GM21528 (cell line): Measurements from ENCODE around the gene KLHL10.
"Not testable (repeated sequence)": the region's sequence is repeated elsewhere in the genome, so short reads cannot be mapped to it uniquely, and the experiment has no call there.

Source experiments
- ATAC-seq: cut with Tn5 transposase; IDR thresholded peaks from one replicate; pipeline ENCODE4 v1.9.1; 2021; ENCODE audit warnings: mild to moderate bottlenecking, moderate library complexity; ENCODE audit not compliant: unreplicated experiment, low FRiP score

Gene KLHL10

DNA sequence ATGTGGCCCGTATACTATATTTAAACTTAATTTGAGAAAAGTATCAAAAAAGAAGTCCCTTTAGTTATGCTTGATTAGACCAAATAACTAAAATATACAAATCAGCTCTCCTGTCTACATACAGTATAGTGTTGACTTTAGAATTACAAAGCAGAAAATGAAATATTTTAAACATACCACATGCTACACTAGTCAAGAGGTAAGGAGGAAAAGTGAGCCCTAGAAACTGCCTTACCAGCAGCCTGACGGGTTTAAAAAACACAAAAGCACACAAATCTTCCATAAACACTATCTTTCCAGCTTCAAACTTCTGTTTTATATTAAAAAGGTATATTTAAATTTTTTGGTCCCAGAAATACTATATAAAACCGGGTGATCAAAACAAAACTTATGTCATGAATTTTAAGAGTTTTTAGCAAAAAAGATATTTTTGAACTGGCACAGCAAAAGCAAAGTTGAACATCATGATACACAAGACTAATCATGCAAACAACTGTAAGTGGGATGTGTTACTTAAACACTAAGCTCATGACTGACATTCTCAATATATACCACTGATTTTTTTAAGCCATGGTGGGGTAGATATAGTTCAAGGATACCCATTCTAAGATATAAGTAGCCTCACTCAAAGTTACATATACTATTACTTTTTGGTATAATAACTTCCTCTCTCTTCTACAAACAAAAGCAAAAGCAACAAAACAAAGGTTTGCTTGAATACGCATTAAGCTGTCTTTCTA lies 11.8 kb downstream of the KLHL10 start:
- no peak for ATAC-seq

DNA sequence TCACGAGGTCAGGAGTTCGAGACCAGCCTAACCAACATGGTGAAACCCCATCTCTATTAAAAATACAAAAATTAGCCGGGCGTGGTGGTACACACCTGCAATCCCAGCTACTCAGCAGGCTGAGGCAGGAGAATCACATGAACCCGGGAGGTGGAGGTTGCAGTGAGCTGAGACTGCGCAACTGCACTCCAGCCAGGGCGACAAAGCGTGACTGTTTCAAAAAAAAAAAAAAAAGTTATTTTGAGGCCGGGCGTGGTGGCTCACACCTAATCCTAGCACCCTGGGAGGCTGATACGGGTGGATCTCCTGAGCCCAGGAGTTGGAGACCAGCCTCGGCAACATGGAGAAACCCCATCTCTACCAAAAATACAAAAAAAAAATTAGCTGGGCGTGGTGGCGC lies 13.8 kb downstream of the KLHL10 start:
- not testable (repeated sequence) for ATAC-seq

DNA sequence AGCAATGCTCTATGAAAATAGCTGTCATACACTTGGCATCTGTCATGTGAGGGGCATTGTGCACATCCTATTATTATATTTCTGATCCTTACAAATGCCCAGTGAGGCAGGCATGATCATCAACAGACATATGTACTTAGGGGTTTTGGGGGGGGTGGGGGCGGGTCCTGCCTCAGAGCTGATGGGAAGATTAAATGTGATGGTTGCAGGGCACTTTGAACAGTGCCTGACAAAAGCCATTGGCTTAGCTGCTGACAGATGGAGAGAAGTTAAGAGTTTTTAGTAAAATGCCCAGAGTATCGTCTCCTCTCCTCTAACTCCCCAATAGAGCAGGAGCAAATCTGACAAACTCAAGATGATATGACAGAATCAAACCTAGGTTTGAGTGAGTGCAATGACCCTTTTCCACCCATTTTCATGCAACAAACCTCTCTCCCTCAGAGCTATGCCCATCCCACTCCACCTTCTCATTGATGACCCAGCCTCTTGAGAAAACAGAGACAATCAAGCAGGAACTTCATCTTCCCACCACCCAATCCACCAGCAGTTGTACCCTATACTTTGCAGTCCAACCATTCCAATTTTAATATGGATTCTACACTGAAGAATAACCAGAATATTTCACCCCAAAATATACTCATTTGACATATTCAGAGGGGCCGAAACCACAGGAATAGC lies 22.8 kb downstream of the KLHL10 start:
- no peak for ATAC-seq

DNA sequence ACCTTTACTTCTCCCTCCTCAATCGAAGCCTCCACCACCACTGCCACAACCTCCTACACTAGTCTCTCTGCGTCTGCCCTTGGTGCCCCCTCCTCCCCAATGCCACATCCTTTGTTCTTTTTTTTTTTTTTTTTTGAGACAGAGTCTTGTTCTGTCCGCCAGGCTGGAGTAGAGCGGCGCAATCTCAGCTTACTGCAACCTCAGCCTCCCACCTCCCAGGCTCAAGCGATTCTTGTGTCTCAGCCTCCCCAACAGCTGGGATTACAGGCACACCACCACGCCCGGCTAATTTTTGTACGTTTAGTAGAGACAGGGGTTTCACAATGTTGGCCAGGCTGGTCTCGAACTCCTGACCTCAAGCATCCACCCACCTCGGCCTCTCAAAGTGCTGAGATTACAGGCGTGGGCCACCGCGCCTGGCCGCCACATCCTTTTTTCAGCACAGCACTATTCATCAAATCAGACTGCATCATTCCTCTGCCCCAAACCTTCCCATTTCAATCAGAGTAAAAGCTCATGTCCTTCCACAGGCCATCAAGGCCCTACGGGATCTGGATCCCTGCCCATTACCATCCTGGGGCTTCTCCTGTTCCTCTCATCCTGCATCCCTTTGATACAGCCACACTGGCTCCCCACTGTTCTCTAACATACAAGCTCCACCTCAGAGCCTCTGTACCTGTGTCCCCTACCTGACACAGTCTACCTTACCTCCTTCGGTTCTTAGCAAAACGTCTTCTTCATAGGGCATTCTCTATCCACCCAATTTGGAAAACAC lies 25.6 kb downstream of the KLHL10 start:
- no peak for ATAC-seq

DNA sequence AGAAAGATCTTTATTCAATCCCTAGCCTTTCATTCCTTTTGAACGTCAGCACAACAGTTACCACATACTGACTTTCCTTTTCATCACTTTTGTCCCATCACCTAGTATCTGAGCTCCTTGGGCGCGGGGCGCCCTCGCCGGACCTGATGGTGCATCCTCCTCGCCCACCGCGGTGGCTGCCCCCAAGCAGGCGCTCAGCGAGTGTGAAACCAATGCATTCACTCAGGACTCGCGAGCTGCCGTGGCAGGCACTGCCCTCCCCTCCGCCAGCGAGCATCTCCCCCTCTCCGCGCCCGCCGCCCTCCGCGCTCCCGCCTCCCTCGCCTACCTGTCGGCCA lies 26.8 kb downstream of the KLHL10 start:
- ATAC-seq: peak; percentile 27

DNA sequence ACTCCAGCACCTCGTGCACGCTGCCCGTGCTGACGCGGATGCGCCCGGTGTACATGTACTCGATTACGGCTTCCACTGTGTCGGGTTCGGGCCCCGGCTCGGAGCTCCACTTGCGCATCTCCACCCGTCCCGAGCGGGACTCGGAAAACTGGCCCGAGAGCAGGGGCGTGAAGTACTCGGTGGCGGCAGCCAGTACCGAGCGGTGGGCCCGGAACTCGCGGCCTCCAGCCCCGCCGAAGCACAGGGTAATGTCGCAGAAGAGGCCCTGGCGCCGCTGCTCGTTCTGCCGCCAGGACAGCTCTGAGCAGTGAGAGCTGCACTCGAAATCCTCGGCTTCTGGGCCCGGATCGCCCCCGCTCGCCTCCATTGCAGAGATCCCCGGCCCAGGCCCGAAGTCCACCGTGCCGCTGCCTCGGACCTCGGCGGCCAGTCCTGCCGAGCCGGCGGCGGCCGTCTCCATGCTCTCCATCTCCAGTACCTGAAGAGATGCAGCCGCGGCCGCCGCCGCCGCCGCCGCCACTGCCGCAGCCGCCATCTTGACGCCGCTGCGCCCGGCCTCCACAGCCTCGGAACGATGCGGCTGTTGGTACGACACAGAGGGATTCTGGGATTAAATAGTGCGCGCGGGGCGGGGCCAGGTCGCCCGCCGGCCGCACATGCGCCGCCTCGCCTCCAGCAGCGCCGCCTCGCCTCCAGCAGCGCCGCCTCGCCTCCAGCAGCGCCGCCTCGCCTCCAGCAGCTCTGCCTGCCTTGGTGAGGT lies 27.4 kb downstream of the KLHL10 start, which contains the start of gene KLHL11:
TSS of gene KLHL11 (minus strand) at position 588 of the 760 bp plus-strand sequence. CDS start at position 535, 53 bp downstream.
- peak; percentile 88 for ATAC-seq

DNA sequence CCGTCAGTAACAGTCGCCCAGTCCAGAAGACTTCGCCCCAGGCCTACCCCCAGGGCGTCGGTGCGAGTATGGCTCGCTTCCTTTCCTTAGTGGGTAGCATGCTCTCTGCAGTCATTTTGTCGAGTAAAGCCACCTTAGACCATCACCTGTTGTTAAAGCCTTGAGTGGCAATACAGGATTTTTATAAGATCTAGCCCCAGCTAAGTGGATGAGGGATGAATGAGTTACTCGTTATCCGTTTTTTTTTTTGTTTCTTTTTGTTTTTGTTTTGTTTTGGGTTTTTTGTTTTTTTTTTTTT lies 27.9 kb downstream of the KLHL10 start:
- no peak for ATAC-seq

DNA sequence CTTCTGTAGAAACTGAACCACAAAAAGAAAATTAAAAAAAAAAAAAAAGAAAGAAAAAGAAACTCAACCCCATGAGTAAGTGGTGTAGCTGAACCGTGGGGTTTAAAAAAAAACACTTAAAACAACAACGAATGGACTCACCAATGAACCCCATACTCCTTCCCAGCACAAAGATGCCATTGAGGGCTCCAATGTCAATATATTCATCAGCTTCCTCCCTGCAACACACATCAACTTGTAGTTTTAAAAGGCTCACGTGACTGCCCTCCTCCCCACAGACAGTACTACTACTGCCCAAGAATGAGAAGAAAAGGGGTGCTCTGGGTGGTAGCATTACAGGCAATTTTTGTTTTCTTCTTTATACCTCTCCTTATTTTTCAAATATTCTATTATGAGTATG lies 30.9 kb downstream of the KLHL10 start:
- no peak for ATAC-seq

DNA sequence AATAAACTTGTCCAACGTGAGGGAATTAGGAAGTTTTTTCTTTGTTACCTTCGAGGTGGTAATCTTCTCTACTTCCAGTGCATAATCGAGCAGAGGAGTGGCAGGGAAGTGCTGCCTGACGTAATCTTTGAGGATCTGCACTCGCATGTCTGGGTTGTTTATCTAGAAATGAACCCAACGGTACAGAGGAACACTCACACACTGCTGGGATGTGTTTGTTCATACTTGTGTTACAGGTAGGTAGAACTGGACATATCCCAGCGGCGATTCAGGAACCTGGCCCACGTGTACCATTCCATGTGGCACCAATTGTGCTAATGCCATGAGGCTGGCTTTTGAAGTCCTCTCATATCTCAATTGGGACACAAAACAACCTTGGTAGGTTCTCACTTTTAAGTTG lies 31.8 kb downstream of the KLHL10 start:
- no peak for ATAC-seq

DNA sequence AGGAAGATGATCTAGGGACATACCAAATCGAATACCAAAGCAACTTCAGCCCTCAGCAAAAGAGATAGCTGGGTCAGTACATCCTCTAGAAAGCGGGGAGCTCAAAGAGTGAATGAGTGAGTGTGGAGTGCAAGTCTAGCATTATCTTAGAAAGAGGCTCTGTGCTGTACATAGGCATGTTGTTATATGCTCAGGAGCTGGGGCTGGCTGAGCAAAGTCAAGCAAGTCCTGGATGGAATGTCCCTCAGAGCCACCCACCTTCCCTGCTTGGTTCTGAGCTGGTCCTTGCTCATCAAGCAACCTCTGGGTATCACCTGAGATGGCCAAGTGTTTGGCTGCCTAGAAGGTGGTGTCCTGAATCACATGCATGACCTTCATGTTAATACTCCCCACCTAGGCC lies 32.5 kb downstream of the KLHL10 start:
- no peak for ATAC-seq

DNA sequence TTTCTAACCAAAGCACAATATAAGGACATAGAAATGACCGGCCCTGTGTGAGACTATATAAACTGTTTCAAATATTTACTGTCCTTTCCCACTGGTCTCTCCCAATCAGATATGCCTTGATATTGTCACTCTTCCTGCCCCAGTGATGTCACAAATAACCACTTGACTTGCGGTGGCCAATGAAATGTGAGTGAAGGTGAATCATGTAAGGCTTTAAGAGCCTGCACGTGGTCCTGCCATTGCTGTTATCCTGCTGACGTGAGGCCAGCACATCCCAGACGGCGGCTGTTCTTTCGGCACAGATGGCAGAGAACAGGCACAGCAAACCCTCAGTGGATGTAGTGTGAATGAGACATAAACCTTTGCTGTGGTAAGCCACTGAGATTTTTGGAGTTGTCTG lies 33.0 kb downstream of the KLHL10 start:
- no peak for ATAC-seq

DNA sequence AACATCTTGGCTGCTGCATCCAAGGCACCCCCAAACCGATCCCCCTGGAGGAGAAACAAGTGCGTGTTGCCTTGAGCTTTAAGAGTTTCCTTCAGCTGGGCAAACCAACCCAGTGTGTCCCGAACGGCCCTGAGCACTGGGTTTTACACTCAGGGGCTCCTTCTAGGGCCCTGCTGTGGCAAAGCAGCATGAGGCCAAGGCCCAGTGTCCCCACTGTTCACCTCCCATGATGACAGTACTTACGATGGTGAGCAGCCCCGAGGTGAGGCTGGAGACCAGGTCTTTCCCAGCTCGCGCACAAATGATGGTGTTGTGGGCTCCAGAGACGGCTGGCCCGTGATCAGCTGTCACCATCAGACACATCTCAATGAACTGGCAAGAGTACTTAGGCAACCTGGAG lies 34.2 kb downstream of the KLHL10 start:
- no peak for ATAC-seq

DNA sequence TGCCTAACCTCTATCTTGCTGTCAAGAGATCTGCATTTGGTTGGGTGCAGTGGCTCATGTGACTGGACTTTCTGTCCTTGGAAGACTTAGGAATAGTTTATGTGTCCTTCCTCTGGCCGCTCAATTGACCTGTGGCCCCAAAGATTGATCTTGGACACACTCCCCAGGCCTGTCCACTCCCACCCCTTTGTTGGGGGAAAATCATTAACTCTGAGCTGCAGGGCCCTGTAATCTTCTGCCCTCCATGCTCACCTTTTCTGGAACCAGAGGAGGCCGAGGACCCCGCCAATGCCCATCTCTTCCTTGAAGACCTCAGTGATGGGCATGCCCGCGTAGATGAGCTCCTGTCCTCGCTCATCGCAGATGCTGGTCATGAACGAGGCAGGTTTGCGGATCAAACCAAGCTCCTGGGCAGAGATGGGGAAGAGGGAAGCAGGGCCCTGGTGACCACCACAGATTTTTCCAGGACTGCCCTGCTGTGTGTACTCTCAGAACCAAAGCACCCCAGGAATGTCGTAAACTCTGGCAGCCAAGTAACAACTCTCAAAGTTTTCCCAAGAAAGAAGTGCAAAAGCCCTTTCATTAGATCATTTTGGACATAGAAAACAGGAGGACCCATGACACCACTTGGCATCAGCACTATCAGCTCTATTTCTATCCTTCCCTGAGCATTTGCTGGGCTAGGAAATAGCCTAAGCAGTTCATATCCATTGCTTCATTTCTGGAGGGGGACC lies 36.1 kb downstream of the KLHL10 start:
- ATAC-seq: no peak

DNA sequence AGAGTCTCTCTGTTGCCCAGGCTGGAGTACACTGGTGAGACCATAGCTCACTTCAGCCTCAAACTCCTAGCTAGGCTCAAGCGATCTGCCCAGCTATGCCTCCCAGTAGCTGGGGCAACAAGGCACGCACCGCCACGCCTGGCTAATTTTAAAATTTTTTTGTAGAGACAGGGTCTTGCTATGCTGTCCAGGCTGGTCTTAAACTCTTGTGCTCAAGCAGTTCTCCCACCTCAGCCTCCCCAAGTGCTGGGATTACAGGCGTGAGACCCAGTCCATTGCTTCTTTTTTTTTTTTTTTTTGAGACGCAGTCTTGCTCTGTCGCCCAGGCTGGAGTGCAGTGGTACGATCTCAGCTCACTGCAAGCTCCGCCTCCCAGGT lies 36.7 kb downstream of the KLHL10 start:
- ATAC-seq: not testable (repeated sequence)

DNA sequence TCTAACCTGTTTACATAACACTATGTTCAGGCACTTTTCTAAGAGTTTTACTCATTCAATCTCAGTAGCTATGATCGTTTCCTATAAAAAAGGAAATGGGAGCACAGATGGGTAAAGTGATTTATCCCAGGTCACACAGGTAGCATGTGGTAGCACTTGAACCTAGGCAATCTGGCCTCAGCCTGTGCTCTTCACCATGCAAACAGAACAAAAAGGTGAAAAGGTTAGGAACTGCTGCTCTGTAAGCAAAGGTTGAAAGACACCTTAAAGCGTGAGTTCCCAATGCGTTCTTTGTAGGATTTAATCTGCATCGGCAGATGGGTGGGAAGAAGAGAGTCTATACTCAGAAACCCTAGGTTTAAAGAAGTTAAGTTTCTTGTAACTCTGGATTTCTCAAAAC lies 42.5 kb downstream of the KLHL10 start:
- ATAC-seq: no peak

DNA sequence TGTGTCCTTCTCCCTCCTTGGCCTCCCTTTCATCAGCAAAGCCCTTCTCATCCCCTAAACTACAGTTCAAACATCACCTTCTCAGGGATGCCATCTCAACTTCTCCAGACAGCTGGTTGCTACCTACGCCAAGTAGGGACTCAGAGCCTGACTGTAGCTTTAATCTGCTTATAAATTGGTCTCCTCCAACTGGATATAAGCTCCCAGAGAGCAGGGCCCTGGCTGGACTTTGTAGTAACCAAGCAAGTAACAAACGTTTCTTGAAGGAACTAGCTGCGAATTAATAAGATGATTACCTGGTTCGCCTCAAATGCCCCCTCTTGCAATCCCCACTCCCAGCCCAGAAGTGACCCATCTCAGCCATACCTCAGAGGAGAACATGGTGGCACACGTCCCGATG lies 45.1 kb downstream of the KLHL10 start:
- ATAC-seq: no peak

DNA sequence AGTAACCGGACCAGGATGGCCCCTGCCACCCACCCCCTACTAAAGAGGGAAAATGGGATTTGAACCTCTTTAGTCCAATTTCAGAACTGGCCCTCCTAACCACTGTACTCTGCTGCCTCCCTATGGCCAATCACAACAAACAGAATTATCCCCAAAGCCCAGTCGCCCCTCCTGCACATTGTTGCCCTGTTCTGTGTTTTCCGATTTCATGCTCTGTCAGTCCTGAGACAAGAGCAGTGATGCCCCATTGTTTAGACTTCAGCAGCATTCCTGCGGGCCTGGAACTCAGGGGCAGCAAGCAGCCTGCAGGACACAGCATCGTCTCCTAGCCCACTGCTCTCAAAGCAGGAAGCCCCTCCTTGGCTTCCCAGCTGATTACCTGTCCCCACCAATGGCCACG lies 48.1 kb downstream of the KLHL10 start:
- no peak for ATAC-seq

DNA sequence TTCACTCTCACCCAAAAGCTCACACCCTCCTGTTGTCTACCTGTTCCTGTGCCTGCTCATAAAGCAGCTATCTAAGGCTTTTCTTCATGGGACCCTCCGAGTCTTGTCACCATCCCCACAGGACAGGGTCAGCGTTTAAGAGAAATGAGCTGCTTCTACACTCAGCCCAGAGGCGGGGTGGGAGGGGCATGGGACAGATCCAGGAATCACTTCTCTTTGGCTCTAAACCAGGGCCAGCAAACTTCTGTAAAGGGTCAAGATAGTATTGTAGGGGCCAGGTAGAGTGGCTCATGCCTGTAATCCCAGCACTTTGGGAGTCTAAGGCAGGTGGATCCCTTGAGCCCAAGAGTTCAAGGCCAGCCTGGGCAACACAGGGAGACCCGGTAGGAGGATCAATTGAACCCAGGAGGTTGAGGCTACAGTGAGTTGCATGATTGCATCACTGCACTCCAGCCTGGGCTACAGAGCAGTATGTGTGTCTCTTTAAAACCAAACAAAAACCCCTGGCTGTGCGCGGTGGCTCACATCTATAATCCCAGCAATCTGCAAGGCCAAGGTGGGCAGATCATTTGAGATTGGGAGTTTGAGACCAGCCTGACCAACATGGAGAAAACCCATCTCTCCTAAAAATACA lies 50.8 kb downstream of the KLHL10 start:
- ATAC-seq: no peak

DNA sequence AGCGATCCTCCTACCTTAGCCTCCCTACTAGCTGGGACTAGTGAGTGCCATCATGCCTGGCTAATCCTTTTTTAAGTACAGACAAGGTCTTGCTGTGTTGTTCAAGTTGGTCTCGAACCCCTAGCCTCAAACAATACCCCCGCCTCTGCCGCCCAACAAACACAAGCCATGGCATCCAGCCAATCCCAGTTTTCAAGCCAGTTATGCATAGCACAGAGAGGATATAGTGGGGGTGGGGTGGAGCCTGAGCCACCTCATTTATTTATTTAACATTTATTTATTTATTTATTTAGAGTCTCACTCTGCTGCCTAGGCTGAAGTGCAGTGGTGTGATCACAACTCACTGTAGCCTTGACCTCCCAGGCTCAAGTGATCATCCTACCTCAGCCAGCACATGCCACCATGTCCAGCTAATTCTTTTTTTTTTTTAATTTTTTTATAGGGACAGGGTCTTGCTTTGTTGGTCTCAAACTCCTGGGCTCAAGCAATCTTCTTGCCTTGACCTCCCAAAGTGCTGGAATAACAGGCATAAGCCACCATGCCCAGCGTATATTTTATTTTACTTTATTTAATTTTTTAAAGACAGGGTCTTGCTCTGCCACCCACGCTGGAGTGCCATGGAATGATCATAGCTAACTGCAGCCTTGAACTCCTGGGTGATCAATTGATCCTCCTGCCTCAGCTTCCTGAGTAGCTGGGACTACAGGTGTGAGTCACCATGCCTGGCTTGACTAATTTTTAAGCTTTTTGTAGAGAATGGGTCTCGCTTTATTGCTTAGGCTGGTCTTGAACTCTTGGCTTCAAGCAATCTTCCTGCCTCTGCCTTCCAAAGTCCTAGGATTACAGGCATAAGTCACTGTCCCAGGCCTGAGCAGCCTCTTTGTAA lies 53.8 kb downstream of the KLHL10 start:
- no peak for ATAC-seq
